ENCODE data around the gene KLHL40.

Gene KLHL40

GRCh38 chr3:42693530-42693930, 8.2 kb downstream of the KLHL40 start:
- Histone ChIP-seq H3K4me1 (ENCODE audit: insufficient read depth, low read length) (no peaks in the 10 kb centered on the region), H3K27ac (ENCODE audit: low read length) (no peak overlapping the region), H4K20me1 (ENCODE audit: insufficient read depth, low read length) (no peaks in the 10 kb centered on the region), H3K4me2 (ENCODE audit: insufficient read depth, low read length) (no peak overlapping the region), H3K36me3 (ENCODE audit: insufficient read depth, low read length) (no peaks in the 10 kb centered on the region), H3K9ac (ENCODE audit: low read depth, low read length) (no peak overlapping the region), H3K27me3 (ENCODE audit: insufficient read depth, low read length, poor library complexity) (no peaks in the 10 kb centered on the region), H3K79me2 (ENCODE audit: insufficient read depth, low read length) (no peaks in the 10 kb centered on the region), H3K4me3 (ENCODE audit: low read depth in 1 of 2, low read length in 2 of 2) (no peak overlapping the region), H3K9me3 (ENCODE audit: insufficient read depth, low read length, severe bottlenecking) (no peaks in the 10 kb centered on the region), H2AFZ (ENCODE audit: low read depth, low read length) (no peak overlapping the region)
- TF ChIP-seq CTCF (IDR thresholded peaks at IDR 0.05; ENCODE audit: borderline replicate concordance, extremely low read depth, low read length, poor library complexity, severe bottlenecking) (no peak), EZH2 (IDR thresholded peaks at IDR 0.05; ENCODE audit: borderline replicate concordance, low read depth, low read length, severe bottlenecking) (no peak)
- no peak for DNase-seq
- no peak for ATAC-seq (ENCODE audit: insufficient read depth, low read depth)

- H3K4me2 ChIP-seq (ENCODE audit: insufficient read depth, low read length): no peak overlapping the region
- no peak overlapping the region for H3K4me3 ChIP-seq (ENCODE audit: low read depth in 1 of 2, low read length in 2 of 2)
- no peaks in the 10 kb centered on the region for H3K9me3 ChIP-seq (ENCODE audit: insufficient read depth, low read length, severe bottlenecking)
- H3K27ac ChIP-seq (ENCODE audit: low read length): no peak overlapping the region
- DNase-seq (no peak), ATAC-seq (ENCODE audit: insufficient read depth, low read depth) (no peak)
- no peaks in the 10 kb centered on the region for H3K36me3 ChIP-seq (ENCODE audit: insufficient read depth, low read length)
- no peak overlapping the region for H2AFZ ChIP-seq (ENCODE audit: low read depth, low read length)
- no peaks in the 10 kb centered on the region for H3K27me3 ChIP-seq (ENCODE audit: insufficient read depth, low read length, poor library complexity)
- TF ChIP-seq EZH2 (IDR thresholded peaks at IDR 0.05; ENCODE audit: borderline replicate concordance, low read depth, low read length, severe bottlenecking): no peak
- TF ChIP-seq CTCF (IDR thresholded peaks at IDR 0.05; ENCODE audit: borderline replicate concordance, extremely low read depth, low read length, poor library complexity, severe bottlenecking): no peak
- H3K4me1 ChIP-seq (ENCODE audit: insufficient read depth, low read length): no peaks in the 10 kb centered on the region
- no peaks in the 10 kb centered on the region for H4K20me1 ChIP-seq (ENCODE audit: insufficient read depth, low read length)
- no peaks in the 10 kb centered on the region for H3K79me2 ChIP-seq (ENCODE audit: insufficient read depth, low read length)
- no peak overlapping the region for H3K9ac ChIP-seq (ENCODE audit: low read depth, low read length)
Measured at GRCh38 chr3:42694366-42694765, 9.0 kb downstream of the KLHL40 start.

- Histone ChIP-seq H3K79me2 (ENCODE audit: insufficient read depth, low read length) (no peaks in the 10 kb centered on the region), H3K27me3 (ENCODE audit: insufficient read depth, low read length, poor library complexity) (no peaks in the 10 kb centered on the region), H3K9ac (ENCODE audit: low read depth, low read length) (no peak overlapping the region), H4K20me1 (ENCODE audit: insufficient read depth, low read length) (peaks cover 6% of the 10 kb centered on the region), H3K9me3 (ENCODE audit: insufficient read depth, low read length, severe bottlenecking) (no peaks in the 10 kb centered on the region), H2AFZ (ENCODE audit: low read depth, low read length) (no peak overlapping the region), H3K36me3 (ENCODE audit: insufficient read depth, low read length) (no peaks in the 10 kb centered on the region), H3K4me1 (ENCODE audit: insufficient read depth, low read length) (no peaks in the 10 kb centered on the region), H3K27ac (ENCODE audit: low read length) (no peak overlapping the region), H3K4me3 (ENCODE audit: low read depth in 1 of 2, low read length in 2 of 2) (no peak overlapping the region), H3K4me2 (ENCODE audit: insufficient read depth, low read length) (no peak overlapping the region)
- no peak for ATAC-seq (ENCODE audit: insufficient read depth, low read depth)
- no peak for TF ChIP-seq EZH2 (IDR thresholded peaks at IDR 0.05; ENCODE audit: borderline replicate concordance, low read depth, low read length, severe bottlenecking)
- TF ChIP-seq CTCF (IDR thresholded peaks at IDR 0.05; ENCODE audit: borderline replicate concordance, extremely low read depth, low read length, poor library complexity, severe bottlenecking): no peak
- DNase-seq: no peak
Measured at GRCh38 chr3:42696356-42697288, 11.3 kb downstream of the KLHL40 start.

All from DND-41 (cell line).